Measurements from ENCODE around the gene ARHGEF4. TPM values are rescaled to one million over a fixed set of nuclear protein-coding genes. Genes with fewer than 3 reads are reported as not detected.

The ARHGEF4 gene
- total and polyA plus RNA-seq, 2 donors (not counting 3 experiments of a cell fraction or from before 2014, with no cell fraction given), result not detected

- Histone ChIP-seq H3K27me3 (ENCODE audit: control insufficient read depth in 2 of 2, insufficient read depth in 2 of 2, low read length in 2 of 2) (peaks cover 29 to 31% of the 10 kb centered on the region in 2 experiments), H3K36me3 (ENCODE audit: control insufficient read depth in 2 of 2, extremely low read depth in 1 of 2, insufficient read depth in 2 of 2, low read length in 2 of 2) (no peaks in the 10 kb centered on the region), H3K9ac (replicated peaks; ENCODE audit: extremely low read depth, insufficient read depth, low read length) (no peak overlapping the region), H3K27ac (ENCODE audit: insufficient read depth, low read depth, low read length) (no peak overlapping the region), H4K20me1 (replicated peaks; ENCODE audit: control insufficient read depth, extremely low read depth, insufficient read depth, low read length) (no peaks in the 10 kb centered on the region), H3K4me1 (ENCODE audit: control insufficient read depth, extremely low read depth, insufficient read depth, low read length) (no peaks in the 10 kb centered on the region), H3K9me3 (replicated peaks; ENCODE audit: control insufficient read depth, insufficient read depth, low read length) (no peaks in the 10 kb centered on the region), H3K4me2 (ENCODE audit: insufficient read depth, low read length) (no peak overlapping the region), H3K4me3 (replicated peaks in 1 of 3; ENCODE audit: insufficient read depth in 1 of 3, low read depth in 1 of 3, low read length in 3 of 3) (no peak overlapping the region), H3K79me2 (ENCODE audit: control insufficient read depth, insufficient read depth, low read length) (no peaks in the 10 kb centered on the region), H3K9me1 (replicated peaks; ENCODE audit: control insufficient read depth, extremely low read depth, insufficient read depth, low read length) (no peaks in the 10 kb centered on the region), H2AFZ (ENCODE audit: low read depth, low read length) (no peak overlapping the region)
- POLR2A ChIA-PET, result no interaction called here
- DNase-seq (ENCODE audit: low read depth, low spot score) (no peak), FAIRE-seq (no peak)
- intact Hi-C loops (cut with micrococcal nuclease), result no loop called here
- dilution Hi-C loops (cut with MboI; ENCODE audit: extremely low pct_ligation_motif_present, low sequenced_read_pairs), result no loop called here
- CTCF ChIA-PET, result interaction anchor here (1.0 kb wide), 1 partner anchor 167 kb away, joined by 3 read pairs; no protein-coding TSS in a partner anchor
- TF ChIP-seq JUN (IDR thresholded peaks at IDR 0.05; ENCODE audit: borderline replicate concordance, insufficient read depth, insufficient read length, low read depth) (no peak), MYC (IDR thresholded peaks at IDR 0.05; ENCODE audit: low read depth, low read length) (no peak), GATA2 (IDR thresholded peaks at IDR 0.05; ENCODE audit: insufficient read depth, insufficient read length, low read depth, low read length) (no peak), CTCF (IDR thresholded peaks at IDR 0.05; ENCODE audit: extremely low read depth in 1 of 2, insufficient read depth in 1 of 2, low read depth in 1 of 2, low read length in 2 of 2) (no peak), FOS (IDR thresholded peaks at IDR 0.05; ENCODE audit: borderline replicate concordance, insufficient read depth, low read length) (no peak), POLR2AphosphoS5 (IDR thresholded peaks at IDR 0.05; ENCODE audit: insufficient read depth, low read depth, low read length) (no peak), EZH2 (IDR thresholded peaks at IDR 0.05; ENCODE audit: borderline replicate concordance, low read depth, low read length, severe bottlenecking) (no peak), POLR2A (IDR thresholded peaks at IDR 0.05; ENCODE audit: low read depth, low read length) (no peak), MAX (IDR thresholded peaks at IDR 0.05; ENCODE audit: insufficient read depth, insufficient read length) (no peak)
- no TSS peak for BruUV-seq (replicated peaks)
These were observed 128.2 kb downstream of the ARHGEF4 start for GRCh38 chr2:130964931-130965330.

Data from endothelial cell of umbilical vein (primary cell).